ENCODE measurements around the gene HTRA3. TPM values are rescaled to one million over a fixed set of nuclear protein-coding genes. Genes with fewer than 3 reads are reported as not detected.

Gene HTRA3
- total and polyA plus RNA-seq, 2 experiments from 2014 or later: 3.2 to 5.2 TPM

GRCh38 chr4:8295471-8295870 is 25.9 kb downstream of the HTRA3 start:
- Histone ChIP-seq H2AFZ (no peak overlapping the region), H3K27me3 (replicated peaks; ENCODE audit: insufficient read depth) (no peaks in the 10 kb centered on the region), H4K20me1 (ENCODE audit: insufficient read depth) (no peaks in the 10 kb centered on the region), H3F3A (ENCODE audit: insufficient read depth) (no peaks in the 10 kb centered on the region), H3K9ac (no peak overlapping the region), H3K4me1 (ENCODE audit: insufficient read depth) (no peaks in the 10 kb centered on the region), H3K27ac (no peak overlapping the region), H3K79me2 (ENCODE audit: insufficient read depth) (no peaks in the 10 kb centered on the region), H3K4me3 (no peak overlapping the region), H3K4me2 (ENCODE audit: unreplicated experiment) (no peak overlapping the region), H3K9me3 (ENCODE audit: low read depth) (no peaks in the 10 kb centered on the region), H3K9me2 (ENCODE audit: insufficient read depth) (no peaks in the 10 kb centered on the region), H3K36me3 (ENCODE audit: low read depth) (no peaks in the 10 kb centered on the region)
- 65 to 71% methylated on average over 6 of the region's 6 CpGs for WGBS, 2 experiments (ENCODE audit: low coverage in 1 of 2, low lambda C conversion rate in 2 of 2, missing lambda C conversion rate in 2 of 2)
- no peak for DNase-seq
- TF ChIP-seq EZH2 (IDR thresholded peaks at IDR 0.05; ENCODE audit: insufficient read depth, poor library complexity, severe bottlenecking) (no peak), EZH2phosphoT487 (IDR thresholded peaks at IDR 0.05; ENCODE audit: insufficient read depth, low read depth) (no peak)
- in situ Hi-C loops (cut with MboI): no loop called here

- Histone ChIP-seq H3F3A (ENCODE audit: insufficient read depth) (no peaks in the 10 kb centered on the region), H3K27ac (no peak overlapping the region), H3K4me1 (ENCODE audit: insufficient read depth) (no peaks in the 10 kb centered on the region), H3K4me2 (ENCODE audit: unreplicated experiment) (no peak overlapping the region), H4K20me1 (ENCODE audit: insufficient read depth) (no peaks in the 10 kb centered on the region), H3K9ac (no peak overlapping the region), H3K79me2 (ENCODE audit: insufficient read depth) (no peaks in the 10 kb centered on the region), H3K9me2 (ENCODE audit: insufficient read depth) (no peaks in the 10 kb centered on the region), H3K9me3 (ENCODE audit: low read depth) (no peaks in the 10 kb centered on the region), H2AFZ (no peak overlapping the region), H3K36me3 (ENCODE audit: low read depth) (no peaks in the 10 kb centered on the region), H3K4me3 (no peak overlapping the region), H3K27me3 (replicated peaks; ENCODE audit: insufficient read depth) (no peaks in the 10 kb centered on the region)
- WGBS, 2 experiments (ENCODE audit: low coverage in 1 of 2, low lambda C conversion rate in 2 of 2, missing lambda C conversion rate in 2 of 2): 48 to 63% methylated on average over 2 to 3 of the region's 3 CpGs
- in situ Hi-C loops (cut with MboI): no loop called here
- no peak for TF ChIP-seq EZH2phosphoT487 (IDR thresholded peaks at IDR 0.05; ENCODE audit: insufficient read depth, low read depth)
- TF ChIP-seq EZH2 (IDR thresholded peaks at IDR 0.05; ENCODE audit: insufficient read depth, poor library complexity, severe bottlenecking): no peak
- DNase-seq: no peak
Observed at GRCh38 chr4:8296491-8296890, 26.9 kb downstream of the HTRA3 start.

DNA sequence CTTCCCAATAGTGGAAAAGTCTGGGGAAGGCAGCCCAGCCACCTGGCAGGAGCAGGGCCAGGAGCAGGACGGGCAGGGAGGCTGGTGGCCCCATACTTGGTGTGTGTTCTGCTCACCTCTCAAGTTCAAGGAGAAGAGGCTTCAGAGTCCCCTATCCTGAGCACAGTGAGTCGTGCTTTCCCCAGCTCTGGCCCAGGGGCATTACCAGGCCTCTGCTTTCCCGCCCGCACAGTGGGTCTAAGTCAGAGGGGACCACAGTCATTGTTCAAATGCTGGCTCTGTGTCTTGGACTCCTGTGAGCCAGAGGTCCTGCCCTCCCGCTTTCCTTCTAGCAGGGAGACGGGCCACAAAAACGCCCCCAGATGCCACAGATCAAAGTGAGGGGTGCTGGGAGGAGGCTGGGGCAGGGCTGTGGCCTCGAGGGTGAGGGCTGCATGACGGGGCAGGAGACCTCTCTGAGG is 27.6 kb downstream of the HTRA3 start:
- Histone ChIP-seq H3K36me3 (ENCODE audit: low read depth) (no peaks in the 10 kb centered on the region), H3K9ac (no peak overlapping the region), H3K9me2 (ENCODE audit: insufficient read depth) (no peaks in the 10 kb centered on the region), H3K4me3 (no peak overlapping the region), H3K27me3 (replicated peaks; ENCODE audit: insufficient read depth) (no peaks in the 10 kb centered on the region), H3K79me2 (ENCODE audit: insufficient read depth) (no peaks in the 10 kb centered on the region), H2AFZ (no peak overlapping the region), H4K20me1 (ENCODE audit: insufficient read depth) (no peaks in the 10 kb centered on the region), H3K9me3 (ENCODE audit: low read depth) (no peaks in the 10 kb centered on the region), H3F3A (ENCODE audit: insufficient read depth) (no peaks in the 10 kb centered on the region), H3K4me1 (ENCODE audit: insufficient read depth) (no peaks in the 10 kb centered on the region), H3K4me2 (ENCODE audit: unreplicated experiment) (no peak overlapping the region), H3K27ac (no peak overlapping the region)
- WGBS, 2 experiments (ENCODE audit: low coverage in 1 of 2, low lambda C conversion rate in 2 of 2, missing lambda C conversion rate in 2 of 2): 83 to 85% methylated on average over 9 of the region's 9 CpGs
- TF ChIP-seq EZH2 (IDR thresholded peaks at IDR 0.05; ENCODE audit: insufficient read depth, poor library complexity, severe bottlenecking) (no peak), EZH2phosphoT487 (IDR thresholded peaks at IDR 0.05; ENCODE audit: insufficient read depth, low read depth) (no peak)
- DNase-seq: no peak
- in situ Hi-C loops (cut with MboI): no loop called here

DNA sequence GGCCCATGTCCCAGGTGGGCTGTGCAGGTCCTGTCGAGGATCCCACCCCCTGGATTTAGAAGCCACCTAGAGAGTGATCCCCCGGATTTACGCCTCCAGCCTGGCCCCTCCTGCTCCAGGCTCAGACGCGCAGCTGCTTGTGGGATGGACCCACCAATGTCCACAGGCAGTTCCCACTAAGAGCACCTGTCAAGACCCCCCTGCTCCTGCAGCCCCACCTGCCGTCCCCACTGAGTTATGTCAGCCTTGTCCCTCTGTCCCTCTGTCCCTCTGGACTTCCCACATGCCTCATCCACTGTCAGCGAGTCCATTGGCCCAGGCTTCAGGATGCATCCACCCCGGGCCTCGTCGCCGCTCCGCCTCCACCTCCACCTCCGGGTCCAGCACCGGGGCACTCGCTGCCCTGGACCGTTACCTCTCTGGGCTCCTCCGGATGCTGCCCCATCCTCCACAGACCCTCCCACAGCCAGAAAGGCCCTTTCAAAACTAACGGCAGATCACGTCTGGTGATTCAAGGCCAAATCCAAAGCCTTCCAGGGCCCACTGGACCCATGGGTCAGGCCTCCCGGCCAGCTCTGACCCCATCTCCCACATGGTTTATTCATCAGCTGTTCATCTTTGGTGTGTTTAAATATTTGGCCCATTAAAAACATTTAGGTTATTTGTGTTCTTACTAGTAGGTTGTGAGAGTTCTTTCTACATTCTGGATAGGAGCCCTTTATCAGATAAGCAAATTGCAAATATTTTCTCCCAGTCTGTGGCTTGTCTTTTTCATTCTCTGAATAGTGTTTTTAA is 28.3 kb downstream of the HTRA3 start:
- DNase-seq: no peak
- no peaks in the 10 kb centered on the region for H3K9me2 ChIP-seq (ENCODE audit: insufficient read depth)
- no peak for TF ChIP-seq EZH2 (IDR thresholded peaks at IDR 0.05; ENCODE audit: insufficient read depth, poor library complexity, severe bottlenecking)
- TF ChIP-seq EZH2phosphoT487 (IDR thresholded peaks at IDR 0.05; ENCODE audit: insufficient read depth, low read depth): no peak
- no peak overlapping the region for H3K4me3 ChIP-seq
- H3K4me2 ChIP-seq (ENCODE audit: unreplicated experiment): no peak overlapping the region
- no peaks in the 10 kb centered on the region for H4K20me1 ChIP-seq (ENCODE audit: insufficient read depth)
- H3K36me3 ChIP-seq (ENCODE audit: low read depth): no peaks in the 10 kb centered on the region
- H3K9ac ChIP-seq: no peak overlapping the region
- H3K27me3 ChIP-seq (replicated peaks; ENCODE audit: insufficient read depth): no peaks in the 10 kb centered on the region
- no peaks in the 10 kb centered on the region for H3K79me2 ChIP-seq (ENCODE audit: insufficient read depth)
- no peaks in the 10 kb centered on the region for H3K9me3 ChIP-seq (ENCODE audit: low read depth)
- no peaks in the 10 kb centered on the region for H3K4me1 ChIP-seq (ENCODE audit: insufficient read depth)
- H3K27ac ChIP-seq: no peak overlapping the region
- 86 to 87% methylated on average over 19 to 20 of the region's 20 CpGs for WGBS, 2 experiments (ENCODE audit: low coverage in 1 of 2, low lambda C conversion rate in 2 of 2, missing lambda C conversion rate in 2 of 2)
- H2AFZ ChIP-seq: no peak overlapping the region
- in situ Hi-C loops (cut with MboI): no loop called here
- H3F3A ChIP-seq (ENCODE audit: insufficient read depth): no peaks in the 10 kb centered on the region

All from GM23248 (cell line).